Ascending aorta (tissue), 2 donors: ENCODE data around the gene SORCS3. TPM values are rescaled to one million over a fixed set of nuclear protein-coding genes. Genes with fewer than 3 reads are reported as not detected.

ENCODE experiments used
- DNase-seq, 2 donors: peaks; one replicate each; pipeline ENCODE4 v3.0.0-alpha.2; 2019; ENCODE audit warnings: low spot score in 2 of 2
- H3K27ac ChIP-seq, 2 donors: fragments of 200-600 bp; sonication (generic); one replicate each; pipeline ENCODE4 v1.5.1; 2016 to 2017; ENCODE audit warnings: mild to moderate bottlenecking in 1 of 2
- H3K27me3 ChIP-seq: fragments of 200-600 bp; sonication (generic); one replicate; pipeline ENCODE4 v1.5.1; 2017
- H3K36me3 ChIP-seq, 2 donors: fragments of 200-600 bp; sonication (generic); one replicate each; pipeline ENCODE4 v1.5.1; 2016
- H3K4me1 ChIP-seq, 2 donors: fragments of 200-600 bp; sonication (generic); one replicate each; pipeline ENCODE4 v1.5.1; 2016 to 2017; ENCODE audit warnings: mild to moderate bottlenecking in 1 of 2
- H3K4me3 ChIP-seq, 2 donors: fragments of 200-600 bp; sonication (generic); one replicate each; pipeline ENCODE4 v1.5.1; 2016 to 2017; ENCODE audit warnings: mild to moderate bottlenecking in 1 of 2
- H3K9me3 ChIP-seq, 2 donors: fragments of 200-600 bp; sonication (generic); one replicate each; pipeline ENCODE4 v1.5.1; 2016
- CTCF ChIP-seq, 3 experiments: fragments of 200-600 bp in 2 of 3; fragments of 450-650 bp in 1 of 3; sonication (generic) in 2 of 3; IDR thresholded peaks; one replicate each; pipeline ENCODE4 v1.5.1; 2016 to 2019; ENCODE audit warnings: antibody characterized with exemption in 3 of 3, mild to moderate bottlenecking in 1 of 3, moderate library complexity in 1 of 3
- intact Hi-C: fragments of 100-400 bp; cut with DNase I; formaldehyde crosslinking; loops from one replicate; pipeline ENCODE4 v1.15.1; 2023
- total RNA-seq: library from RNA; depleted of rRNA; stranded (reverse); fragments of >200 nt; gene quantifications from one replicate; pipeline ENCODE4 v1.1.0, GENCODE V29; 2016

Gene SORCS3
- total RNA-seq, 1 donor from 2014 or later: not detected

- DNase-seq: no peak
- Histone ChIP-seq H3K36me3 (no peaks in the 10 kb centered on the region), H3K4me1 (no peaks in the 10 kb centered on the region), H3K9me3 (no peaks in the 10 kb centered on the region), H3K27ac (no peak overlapping the region), H3K4me3 (no peak overlapping the region), H3K27me3 (no peaks in the 10 kb centered on the region)
- TF ChIP-seq CTCF (IDR thresholded peaks at IDR 0.05): no peak
- intact Hi-C loops: no loop called here
These were observed 18.7 kb downstream of the SORCS3 start for GRCh38 chr10:104659809-104660208.

- Histone ChIP-seq H3K36me3 (no peaks in the 10 kb centered on the region), H3K4me1 (no peaks in the 10 kb centered on the region), H3K27me3 (no peaks in the 10 kb centered on the region), H3K4me3 (no peak overlapping the region), H3K9me3 (no peaks in the 10 kb centered on the region), H3K27ac (no peak overlapping the region)
- TF ChIP-seq CTCF (IDR thresholded peaks at IDR 0.05): no peak
- intact Hi-C loops: no loop called here
- DNase-seq: no peak
These were observed 22.0 kb downstream of the SORCS3 start for GRCh38 chr10:104663076-104663475.

- Histone ChIP-seq H3K27ac (no peak overlapping the region), H3K36me3 (no peaks in the 10 kb centered on the region), H3K9me3 (no peaks in the 10 kb centered on the region), H3K4me3 (no peak overlapping the region), H3K27me3 (no peaks in the 10 kb centered on the region), H3K4me1 (no peaks in the 10 kb centered on the region)
- no peak for DNase-seq
- intact Hi-C loops: no loop called here
- no peak for TF ChIP-seq CTCF (IDR thresholded peaks at IDR 0.05)
These were observed 22.5 kb downstream of the SORCS3 start for GRCh38 chr10:104663563-104663962.

GRCh38 chr10:104664205-104664604, 23.1 kb downstream of the SORCS3 start:
- no peak for TF ChIP-seq CTCF (IDR thresholded peaks at IDR 0.05)
- Histone ChIP-seq H3K36me3 (no peaks in the 10 kb centered on the region), H3K27me3 (no peaks in the 10 kb centered on the region), H3K4me3 (no peak overlapping the region), H3K4me1 (no peaks in the 10 kb centered on the region), H3K27ac (no peak overlapping the region), H3K9me3 (no peaks in the 10 kb centered on the region)
- intact Hi-C loops: no loop called here
- DNase-seq: no peak

- no peak overlapping the region for H3K4me3 ChIP-seq
- no peak for TF ChIP-seq CTCF (IDR thresholded peaks at IDR 0.05)
- H3K27me3 ChIP-seq: no peaks in the 10 kb centered on the region
- DNase-seq: no peak
- no peak overlapping the region for H3K27ac ChIP-seq
- no peaks in the 10 kb centered on the region for H3K4me1 ChIP-seq
- no peaks in the 10 kb centered on the region for H3K36me3 ChIP-seq
- intact Hi-C loops: no loop called here
- no peaks in the 10 kb centered on the region for H3K9me3 ChIP-seq
These were observed 24.1 kb downstream of the SORCS3 start for GRCh38 chr10:104665174-104665573.

GRCh38 chr10:104666106-104666505, 25.0 kb downstream of the SORCS3 start:
- intact Hi-C loops: no loop called here
- no peak for TF ChIP-seq CTCF (IDR thresholded peaks at IDR 0.05)
- Histone ChIP-seq H3K27ac (no peak overlapping the region), H3K27me3 (no peaks in the 10 kb centered on the region), H3K4me3 (no peak overlapping the region), H3K9me3 (no peaks in the 10 kb centered on the region), H3K4me1 (no peaks in the 10 kb centered on the region), H3K36me3 (no peaks in the 10 kb centered on the region)
- DNase-seq: no peak
